HG03045 (cell line): Measurements from ENCODE around the gene EIF3D.

Source experiments
- ATAC-seq: cut with Tn5 transposase; IDR thresholded peaks from one replicate; pipeline ENCODE4 v1.9.1; 2021; ENCODE audit warnings: mild to moderate bottlenecking, moderate library complexity; ENCODE audit not compliant: unreplicated experiment

EIF3D gene

GRCh38 chr22:36510384-36510783 lies 18.6 kb downstream of the EIF3D start:
- no peak for ATAC-seq

- ATAC-seq, result no peak
Measured at GRCh38 chr22:36507518-36508010, 21.4 kb downstream of the EIF3D start.

GRCh38 chr22:36506637-36507517 lies 22.1 kb downstream of the EIF3D start, which contains the start of gene FOXRED2:
TSS of gene FOXRED2 (minus strand) at chr22:36507040. CDS start at chr22:36506422, 618 bp downstream.
- ATAC-seq, result peak; percentile 80

GRCh38 chr22:36505998-36506635 lies 22.8 kb downstream of the EIF3D start:
- ATAC-seq, result no peak

- ATAC-seq, result no peak
Measured at GRCh38 chr22:36497910-36498665, 30.9 kb downstream of the EIF3D start.

GRCh38 chr22:36493690-36494110 lies 35.3 kb downstream of the EIF3D start:
- ATAC-seq, result peak; percentile 58

GRCh38 chr22:36492109-36492508 lies 36.9 kb downstream of the EIF3D start:
- no peak for ATAC-seq

- ATAC-seq, result no peak
Measured at GRCh38 chr22:36491155-36491554, 37.8 kb downstream of the EIF3D start.

GRCh38 chr22:36486619-36487384 lies 42.2 kb downstream of the EIF3D start:
- ATAC-seq, result no peak

GRCh38 chr22:36481393-36482168 lies 47.4 kb downstream of the EIF3D start, which contains the start of gene TXN2:
TSS of gene TXN2 (minus strand) at chr22:36481640. CDS start at chr22:36480837, 803 bp downstream.
- peak; percentile 86 for ATAC-seq

GRCh38 chr22:36480941-36481392 lies 48.0 kb downstream of the EIF3D start:
- no peak for ATAC-seq

GRCh38 chr22:36478966-36479365 lies 50.0 kb downstream of the EIF3D start:
- ATAC-seq, result no peak

- ATAC-seq, result no peak
Measured at GRCh38 chr22:36475341-36475740, 53.6 kb downstream of the EIF3D start.

- ATAC-seq, result no peak
Measured at GRCh38 chr22:36472689-36473088, 56.3 kb downstream of the EIF3D start.

- no peak for ATAC-seq
Measured at GRCh38 chr22:36471341-36471821, 57.6 kb downstream of the EIF3D start.

GRCh38 chr22:36470994-36471331 lies 58.0 kb downstream of the EIF3D start:
- no peak for ATAC-seq

- ATAC-seq, result no peak
Measured at GRCh38 chr22:36470162-36470993, 58.6 kb downstream of the EIF3D start.

- no peak for ATAC-seq
Measured at GRCh38 chr22:36469094-36469710, 59.8 kb downstream of the EIF3D start.
